WTC11 (cell line): Measurements from ENCODE around the gene GPRIN2.
"Not testable (repeated sequence)": the region's sequence is repeated elsewhere in the genome, so short reads cannot be mapped to it uniquely, and the experiment has no call there.

ENCODE experiments used
- CTCF ChIP-seq: fragments of 200-600 bp; IDR thresholded peaks from 2 replicates; pipeline ENCODE4 v1.8.0; 2022; ENCODE audit warnings: antibody characterized with exemption
- FOXJ3 ChIP-seq: sonication (generic); formaldehyde crosslinking; IDR thresholded peaks from 2 replicates; pipeline ENCODE4 v1.9.0; 2021; ENCODE audit warnings: missing genetic modification reagents, mild to moderate bottlenecking, borderline replicate concordance
- RELA ChIP-seq: sonication (generic); formaldehyde crosslinking; IDR thresholded peaks from 2 replicates; pipeline ENCODE4 v1.8.1; 2022; ENCODE audit warnings: missing genetic modification reagents, mild to moderate bottlenecking, borderline replicate concordance
- SMAD3 ChIP-seq: sonication (generic); formaldehyde crosslinking; IDR thresholded peaks from 2 replicates; pipeline ENCODE4 v1.8.0; 2022; ENCODE audit warnings: missing genetic modification reagents, mild to moderate bottlenecking, borderline replicate concordance
- TF ChIP-seq, protein P1 (sequence below): sonication (generic); formaldehyde crosslinking; IDR thresholded peaks from 2 replicates; pipeline ENCODE4 v1.8.1; 2022; ENCODE audit warnings: low read depth, missing genetic modification reagents, borderline replicate concordance
- TF ChIP-seq, protein P2 (sequence below): sonication (generic); formaldehyde crosslinking; IDR thresholded peaks from 2 replicates; pipeline ENCODE4 v1.8.0; 2022; ENCODE audit warnings: mild to moderate bottlenecking, missing genetic modification reagents
- TF ChIP-seq, protein P3 (sequence below): sonication (generic); formaldehyde crosslinking; IDR thresholded peaks from 2 replicates; pipeline ENCODE4 v1.8.1; 2023; ENCODE audit warnings: mild to moderate bottlenecking, missing genetic modification reagents, moderate library complexity
- TF ChIP-seq, protein P4 (sequence below): sonication (generic); formaldehyde crosslinking; IDR thresholded peaks from 2 replicates; pipeline ENCODE4 v1.8.1; 2022; ENCODE audit warnings: missing genetic modification reagents, borderline replicate concordance

DNA sequence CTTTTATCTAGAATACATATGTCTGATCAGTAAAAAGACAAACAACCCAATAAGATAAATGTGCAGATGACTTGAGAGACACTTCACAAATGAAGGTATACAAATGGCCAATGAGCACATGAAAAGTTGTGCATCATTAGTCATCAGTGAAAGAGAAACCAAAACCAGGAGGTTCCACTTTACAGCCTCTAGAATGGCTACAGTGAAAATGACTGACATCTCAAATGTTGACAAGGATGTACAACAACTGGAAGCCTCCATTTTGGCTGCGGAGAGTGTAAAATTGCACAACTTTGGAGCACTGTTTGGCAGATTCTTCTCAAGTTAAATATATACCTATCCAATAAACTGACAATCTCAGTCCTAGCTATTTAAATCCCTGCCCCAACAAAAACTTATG, 44.1 kb upstream of the GPRIN2 start:
- TF ChIP-seq CTCF; RELA (CRISPR knock-in tag); FOXJ3 (CRISPR knock-in tag); SMAD3 (CRISPR knock-in tag): not testable (repeated sequence)
- TF ChIP-seq, protein P1, sequence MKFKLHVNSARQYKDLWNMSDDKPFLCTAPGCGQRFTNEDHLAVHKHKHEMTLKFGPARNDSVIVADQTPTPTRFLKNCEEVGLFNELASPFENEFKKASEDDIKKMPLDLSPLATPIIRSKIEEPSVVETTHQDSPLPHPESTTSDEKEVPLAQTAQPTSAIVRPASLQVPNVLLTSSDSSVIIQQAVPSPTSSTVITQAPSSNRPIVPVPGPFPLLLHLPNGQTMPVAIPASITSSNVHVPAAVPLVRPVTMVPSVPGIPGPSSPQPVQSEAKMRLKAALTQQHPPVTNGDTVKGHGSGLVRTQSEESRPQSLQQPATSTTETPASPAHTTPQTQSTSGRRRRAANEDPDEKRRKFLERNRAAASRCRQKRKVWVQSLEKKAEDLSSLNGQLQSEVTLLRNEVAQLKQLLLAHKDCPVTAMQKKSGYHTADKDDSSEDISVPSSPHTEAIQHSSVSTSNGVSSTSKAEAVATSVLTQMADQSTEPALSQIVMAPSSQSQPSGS (CRISPR knock-in tag), result not testable (repeated sequence)
- TF ChIP-seq, protein P2, sequence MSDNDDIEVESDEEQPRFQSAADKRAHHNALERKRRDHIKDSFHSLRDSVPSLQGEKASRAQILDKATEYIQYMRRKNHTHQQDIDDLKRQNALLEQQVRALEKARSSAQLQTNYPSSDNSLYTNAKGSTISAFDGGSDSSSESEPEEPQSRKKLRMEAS (CRISPR knock-in tag), result not testable (repeated sequence)
- TF ChIP-seq, protein P3, sequence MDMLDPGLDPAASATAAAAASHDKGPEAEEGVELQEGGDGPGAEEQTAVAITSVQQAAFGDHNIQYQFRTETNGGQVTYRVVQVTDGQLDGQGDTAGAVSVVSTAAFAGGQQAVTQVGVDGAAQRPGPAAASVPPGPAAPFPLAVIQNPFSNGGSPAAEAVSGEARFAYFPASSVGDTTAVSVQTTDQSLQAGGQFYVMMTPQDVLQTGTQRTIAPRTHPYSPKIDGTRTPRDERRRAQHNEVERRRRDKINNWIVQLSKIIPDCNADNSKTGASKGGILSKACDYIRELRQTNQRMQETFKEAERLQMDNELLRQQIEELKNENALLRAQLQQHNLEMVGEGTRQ (CRISPR knock-in tag), result not testable (repeated sequence)
- TF ChIP-seq, protein P4, sequence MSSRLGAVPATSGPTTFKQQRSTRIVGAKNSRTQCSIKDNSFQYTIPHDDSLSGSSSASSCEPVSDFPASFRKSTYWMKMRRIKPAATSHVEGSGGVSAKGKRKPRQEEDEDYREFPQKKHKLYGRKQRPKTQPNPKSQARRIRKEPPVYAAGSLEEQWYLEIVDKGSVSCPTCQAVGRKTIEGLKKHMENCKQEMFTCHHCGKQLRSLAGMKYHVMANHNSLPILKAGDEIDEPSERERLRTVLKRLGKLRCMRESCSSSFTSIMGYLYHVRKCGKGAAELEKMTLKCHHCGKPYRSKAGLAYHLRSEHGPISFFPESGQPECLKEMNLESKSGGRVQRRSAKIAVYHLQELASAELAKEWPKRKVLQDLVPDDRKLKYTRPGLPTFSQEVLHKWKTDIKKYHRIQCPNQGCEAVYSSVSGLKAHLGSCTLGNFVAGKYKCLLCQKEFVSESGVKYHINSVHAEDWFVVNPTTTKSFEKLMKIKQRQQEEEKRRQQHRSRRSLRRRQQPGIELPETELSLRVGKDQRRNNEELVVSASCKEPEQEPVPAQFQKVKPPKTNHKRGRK, result not testable (repeated sequence)
